Natural killer cell treated with Interleukin-12 subunit alpha and Interleukin-12 subunit beta and Interleukin-15 and Interleukin-18, amount 100 ng/mL, for 72 hours (primary cell): ENCODE results near the gene HDHD5. TPM values are rescaled to one million over a fixed set of nuclear protein-coding genes. Genes with fewer than 3 reads are reported as not detected.

Experiments used
- ATAC-seq, 2 donors: fragments of 150-1000 bp; cut with Tn5 transposase in 1 of 2; sonication (Bioruptor Pico), chemical (Tn5 transposase) in 1 of 2; 2 replicates each; pipeline ENCODE4 v1.10.0; 2021
- DNase-seq: peaks from one replicate; pipeline ENCODE4 v3.0.0; 2022; ENCODE audit warnings: low spot score
- H3K27ac Mint-ChIP-seq, 2 donors: 1 replicate in 1 of 2; 2 replicates in 1 of 2; pipeline ENCODE4 v1.8.0; 2022; ENCODE audit warnings: mixed read lengths in 2 of 2, mild to moderate bottlenecking in 1 of 2, moderate library complexity in 1 of 2
- H3K27me3 Mint-ChIP-seq, 2 donors: 1 replicate in 1 of 2; 2 replicates in 1 of 2; pipeline ENCODE4 v1.8.0; 2022; ENCODE audit warnings: mixed read lengths in 2 of 2
- H3K36me3 Mint-ChIP-seq: one replicate; pipeline ENCODE4 v1.8.0; 2022; ENCODE audit warnings: mixed read lengths
- H3K4me1 Mint-ChIP-seq, 2 donors: 1 replicate in 1 of 2; 2 replicates in 1 of 2; pipeline ENCODE4 v1.8.0; 2022; ENCODE audit warnings: low read depth in 2 of 2, mixed read lengths in 2 of 2, mild to moderate bottlenecking in 1 of 2
- H3K4me3 Mint-ChIP-seq: one replicate; pipeline ENCODE4 v1.8.0; 2022; ENCODE audit warnings: mixed read lengths
- H3K9me3 Mint-ChIP-seq: 2 replicates; pipeline ENCODE4 v1.8.0; 2022; ENCODE audit warnings: mixed read lengths
- total RNA-seq, 2 donors: library from RNA; stranded (reverse); gene quantifications; one replicate each; pipeline ENCODE4 v1.2.3, GENCODE V29; 2022

Gene HDHD5
- total RNA-seq, 2 donors from 2014 or later: 29.6 to 32.7 TPM

DNA sequence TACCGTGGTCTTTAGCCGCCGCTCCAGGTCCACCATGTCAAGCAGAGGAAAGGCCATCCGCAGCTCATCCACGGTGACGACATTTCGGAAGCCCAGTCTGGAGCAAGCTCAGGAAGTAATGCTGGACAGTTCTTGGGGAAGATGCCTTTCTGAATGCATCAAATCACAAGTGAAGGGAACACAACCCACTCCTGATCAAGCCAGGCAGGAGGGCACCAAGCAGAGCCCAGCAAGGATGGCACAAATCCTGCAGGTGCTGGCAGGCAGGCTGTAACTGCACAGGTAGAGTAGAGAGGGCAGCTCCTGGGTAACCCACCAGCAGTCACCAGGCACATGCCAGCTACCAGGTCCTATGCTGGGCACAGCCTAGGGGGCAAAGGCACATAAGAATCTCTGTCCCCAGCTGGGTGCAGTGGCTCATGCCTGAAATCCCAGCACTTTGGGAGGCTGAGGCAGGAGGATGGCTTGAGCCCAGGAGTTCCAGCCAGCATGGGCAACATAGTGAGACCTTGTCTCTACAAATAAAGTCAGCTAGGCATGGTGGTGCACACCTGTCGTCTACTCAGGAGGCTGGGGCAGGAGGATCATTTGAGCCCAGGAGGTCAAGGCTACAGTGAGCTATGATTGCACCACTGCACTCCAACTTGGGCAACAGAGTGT, 13.9 kb downstream of the HDHD5 start:
- Mint-ChIP-seq H3K36me3 (peaks cover 5% of the 10 kb centered on the region), H3K27ac (no peak overlapping the region), H3K4me1 (peaks cover 0 to 8% of the 10 kb centered on the region in 2 donors), H3K27me3 (no peaks in the 10 kb centered on the region), H3K9me3 (no peaks in the 10 kb centered on the region), H3K4me3 (no peak overlapping the region)
- no peak for ATAC-seq
- no peak for DNase-seq

DNA sequence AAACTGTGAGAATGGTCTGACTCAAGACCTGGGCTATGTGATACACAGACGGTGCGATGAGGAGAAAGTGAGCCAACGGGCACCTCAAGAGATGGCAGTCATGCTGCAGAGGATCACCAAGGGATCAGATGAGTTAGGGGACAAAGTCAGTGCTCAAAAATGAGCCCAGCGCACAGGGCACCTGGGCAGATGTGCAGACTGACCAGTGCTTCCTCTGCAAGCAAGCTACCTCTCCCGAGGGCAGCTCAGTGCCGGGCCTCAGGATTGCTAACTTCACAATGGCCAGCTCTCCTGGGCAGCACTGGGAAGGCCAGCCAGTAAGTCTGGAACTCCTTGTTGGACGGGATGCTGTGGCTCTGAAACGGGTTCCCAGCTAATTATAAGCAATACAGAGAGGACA, 15.3 kb downstream of the HDHD5 start:
- DNase-seq: no peak
- Mint-ChIP-seq H3K27me3 (no peaks in the 10 kb centered on the region), H3K4me3 (no peak overlapping the region), H3K9me3 (no peaks in the 10 kb centered on the region), H3K27ac (no peak overlapping the region), H3K4me1 (peaks cover 0 to 5% of the 10 kb centered on the region in 2 donors), H3K36me3 (peaks cover 5% of the 10 kb centered on the region)
- ATAC-seq: no peak

DNA sequence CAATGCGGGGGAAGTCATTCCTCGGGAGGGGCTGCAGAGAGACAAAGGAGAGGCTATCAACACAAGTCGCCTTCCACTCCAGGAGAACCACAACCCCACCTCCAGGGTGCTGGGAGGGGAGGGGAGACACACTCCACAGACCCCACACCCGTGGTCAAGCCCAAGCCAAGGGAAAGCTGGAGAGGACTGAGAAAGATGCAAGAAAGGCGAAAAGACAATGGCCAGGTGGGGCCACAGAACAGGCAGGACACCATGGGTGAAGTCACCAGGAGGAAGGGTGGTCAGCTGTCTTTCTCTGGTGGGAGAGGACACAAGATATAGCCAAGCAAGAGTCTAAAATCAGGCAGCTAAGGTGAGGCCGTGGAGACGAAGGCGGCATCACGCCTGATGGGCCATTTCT, 16.0 kb downstream of the HDHD5 start:
- no peak overlapping the region for H3K4me3 Mint-ChIP-seq
- no peaks in the 10 kb centered on the region for H3K27me3 Mint-ChIP-seq
- DNase-seq (no peak), ATAC-seq (no peak)
- H3K27ac Mint-ChIP-seq: no peak overlapping the region
- H3K36me3 Mint-ChIP-seq: peaks cover 5% of the 10 kb centered on the region
- H3K9me3 Mint-ChIP-seq: no peaks in the 10 kb centered on the region
- H3K4me1 Mint-ChIP-seq: peaks cover 0 to 3% of the 10 kb centered on the region in 2 donors

DNA sequence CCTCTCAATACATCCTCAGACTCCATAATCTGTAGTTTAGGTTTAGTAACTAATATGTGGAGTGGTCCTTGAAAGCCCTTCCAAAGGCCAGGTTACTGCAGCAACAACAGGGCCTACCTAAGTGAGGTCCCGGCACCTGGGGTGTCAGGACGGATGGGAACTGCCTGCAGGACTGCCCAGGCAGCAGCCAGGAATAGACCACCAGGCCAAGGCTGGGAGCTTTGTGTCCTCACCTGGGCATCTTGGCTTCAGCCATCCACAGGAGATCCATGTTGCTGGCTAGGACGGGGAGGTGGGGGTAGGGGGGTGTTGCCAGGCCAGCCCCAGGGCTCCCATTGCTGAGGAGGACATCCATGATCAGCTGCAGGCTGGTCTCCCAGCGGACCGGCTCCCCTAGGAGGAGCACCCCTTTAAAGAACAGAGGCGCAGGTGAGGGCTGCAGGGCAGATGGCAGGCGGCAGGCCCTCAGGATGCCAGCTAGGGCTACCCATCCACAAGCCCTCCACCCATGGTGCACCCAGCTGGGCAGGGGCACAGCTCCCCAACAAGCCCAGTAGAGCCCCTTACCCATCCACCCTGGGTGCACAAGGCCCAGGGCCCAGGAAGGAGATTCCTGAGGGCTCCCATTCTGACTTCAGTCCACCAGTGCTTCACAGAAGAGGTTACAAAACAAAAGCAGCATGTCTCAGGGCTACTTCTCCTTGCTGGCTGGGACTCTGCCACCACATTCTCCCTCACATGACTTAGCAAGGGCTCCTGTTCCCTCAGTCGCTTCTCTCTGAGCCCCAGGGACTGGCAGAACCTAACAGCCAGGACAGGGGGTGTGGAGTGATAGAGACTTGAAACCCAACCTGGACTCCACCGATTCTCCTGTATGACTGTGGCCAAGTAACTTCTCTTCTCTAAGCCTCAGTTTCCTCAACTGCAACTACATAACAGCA, 18.0 kb downstream of the HDHD5 start:
- H3K27ac Mint-ChIP-seq: no peak overlapping the region
- H3K4me3 Mint-ChIP-seq: no peak overlapping the region
- no peak for DNase-seq
- H3K4me1 Mint-ChIP-seq: no peaks in the 10 kb centered on the region
- no peaks in the 10 kb centered on the region for H3K36me3 Mint-ChIP-seq
- H3K9me3 Mint-ChIP-seq: no peaks in the 10 kb centered on the region
- H3K27me3 Mint-ChIP-seq: no peaks in the 10 kb centered on the region
- ATAC-seq: peak in 1 of 2 donors; percentile 36

DNA sequence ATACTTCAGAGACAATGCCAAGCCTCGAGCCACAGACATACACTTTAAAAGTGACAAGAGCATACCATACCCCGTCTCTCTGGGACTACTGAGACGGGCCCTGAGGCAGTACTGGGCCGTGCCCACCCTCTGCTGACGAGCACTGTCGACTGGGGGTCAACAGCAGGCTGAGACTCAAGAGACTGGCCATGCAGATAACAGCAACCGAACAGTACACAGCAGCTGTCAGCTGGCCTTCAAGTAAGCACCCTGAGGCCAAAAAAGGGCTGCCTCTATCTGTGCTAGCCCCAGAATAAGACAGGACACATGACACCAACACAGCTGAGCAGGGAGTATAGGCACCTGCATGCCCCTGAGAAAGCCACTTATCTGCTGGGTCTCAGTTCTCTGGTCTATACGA, 19.1 kb downstream of the HDHD5 start:
- Mint-ChIP-seq H3K27ac (no peak overlapping the region), H3K4me3 (no peak overlapping the region)
- no peak for ATAC-seq

DNA sequence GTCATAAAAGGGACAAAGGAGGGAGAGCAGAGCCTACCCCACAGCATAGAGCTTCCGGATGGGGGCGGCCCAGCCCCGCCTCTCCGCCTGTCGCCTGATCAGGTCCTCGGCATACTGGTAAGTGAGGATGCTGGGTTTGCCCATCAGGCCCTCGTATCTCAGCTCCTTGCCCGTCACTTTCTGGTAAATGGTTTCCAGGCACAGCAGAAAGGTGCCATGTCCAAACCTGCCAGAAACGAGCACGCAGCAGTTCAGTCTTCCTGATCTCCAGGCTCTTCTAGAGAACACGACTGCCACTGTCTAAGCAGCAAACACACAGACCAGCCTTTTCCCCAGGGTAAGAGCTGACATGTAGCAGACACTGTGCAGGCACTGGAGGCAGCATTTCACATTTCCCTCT, 20.6 kb downstream of the HDHD5 start:
- Mint-ChIP-seq H3K36me3 (no peaks in the 10 kb centered on the region), H3K27ac (no peak overlapping the region), H3K4me3 (no peak overlapping the region), H3K27me3 (no peaks in the 10 kb centered on the region), H3K9me3 (no peaks in the 10 kb centered on the region), H3K4me1 (no peaks in the 10 kb centered on the region)
- no peak for DNase-seq
- ATAC-seq: no peak

More for the DNA sequence above, 19.1 kb downstream of the HDHD5 start:
- no peak for DNase-seq
- no peaks in the 10 kb centered on the region for H3K27me3 Mint-ChIP-seq
- no peaks in the 10 kb centered on the region for H3K4me1 Mint-ChIP-seq
- H3K9me3 Mint-ChIP-seq: no peaks in the 10 kb centered on the region
- no peaks in the 10 kb centered on the region for H3K36me3 Mint-ChIP-seq

DNA sequence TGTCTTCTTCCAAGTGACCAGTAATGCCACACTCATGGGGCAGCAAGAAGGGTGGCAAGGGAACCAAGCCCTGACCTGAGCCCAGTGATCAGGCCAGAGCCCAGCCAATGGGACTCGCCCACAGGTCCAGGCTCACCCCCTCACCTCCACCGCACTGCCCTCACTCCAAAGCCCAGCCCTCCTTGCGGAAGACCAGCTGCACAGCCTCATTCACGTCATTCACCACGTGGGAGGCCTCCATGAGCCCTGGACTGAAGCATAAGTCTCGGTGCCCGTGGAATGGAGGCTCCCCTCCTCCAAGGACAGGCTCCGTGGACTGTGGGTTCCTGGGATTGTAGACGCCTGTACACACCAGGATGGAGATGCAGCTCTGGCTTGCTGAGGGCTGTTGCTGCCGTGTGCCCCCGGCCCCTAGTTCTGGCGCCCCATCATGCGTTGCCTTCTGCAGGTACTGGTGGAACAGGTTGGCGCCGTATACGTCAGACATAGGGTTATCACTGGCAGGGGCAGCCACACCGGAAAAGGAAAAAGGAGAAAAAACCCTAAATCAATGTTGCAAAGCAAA, 21.1 kb downstream of the HDHD5 start:
- no peak for ATAC-seq
- Mint-ChIP-seq H3K27ac (no peak overlapping the region), H3K4me1 (no peaks in the 10 kb centered on the region), H3K9me3 (no peaks in the 10 kb centered on the region), H3K4me3 (no peak overlapping the region), H3K27me3 (no peaks in the 10 kb centered on the region), H3K36me3 (no peaks in the 10 kb centered on the region)
- no peak for DNase-seq

DNA sequence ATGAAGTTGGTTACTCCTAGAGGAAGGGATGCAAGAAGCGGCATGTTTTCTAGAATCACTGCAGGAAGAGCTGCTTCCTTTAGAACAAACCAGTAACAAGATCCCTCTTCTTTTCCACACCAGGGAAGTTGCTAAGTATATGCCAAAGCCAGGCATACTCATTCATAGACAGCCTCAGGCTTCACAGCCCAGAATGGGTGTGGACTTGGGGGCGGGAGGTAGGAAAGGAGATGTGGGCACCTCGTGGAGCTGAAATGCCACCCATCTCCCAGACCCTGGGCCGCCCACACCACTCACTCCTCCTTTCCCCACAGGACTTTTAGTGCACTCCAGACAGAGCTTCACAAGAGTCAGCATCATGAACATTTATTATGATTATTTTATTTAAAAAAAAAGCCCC, 21.9 kb downstream of the HDHD5 start:
- Mint-ChIP-seq H3K27me3 (no peaks in the 10 kb centered on the region), H3K4me1 (no peaks in the 10 kb centered on the region), H3K27ac (no peak overlapping the region), H3K4me3 (no peak overlapping the region), H3K9me3 (no peaks in the 10 kb centered on the region), H3K36me3 (no peaks in the 10 kb centered on the region)
- ATAC-seq: no peak
- DNase-seq: no peak

DNA sequence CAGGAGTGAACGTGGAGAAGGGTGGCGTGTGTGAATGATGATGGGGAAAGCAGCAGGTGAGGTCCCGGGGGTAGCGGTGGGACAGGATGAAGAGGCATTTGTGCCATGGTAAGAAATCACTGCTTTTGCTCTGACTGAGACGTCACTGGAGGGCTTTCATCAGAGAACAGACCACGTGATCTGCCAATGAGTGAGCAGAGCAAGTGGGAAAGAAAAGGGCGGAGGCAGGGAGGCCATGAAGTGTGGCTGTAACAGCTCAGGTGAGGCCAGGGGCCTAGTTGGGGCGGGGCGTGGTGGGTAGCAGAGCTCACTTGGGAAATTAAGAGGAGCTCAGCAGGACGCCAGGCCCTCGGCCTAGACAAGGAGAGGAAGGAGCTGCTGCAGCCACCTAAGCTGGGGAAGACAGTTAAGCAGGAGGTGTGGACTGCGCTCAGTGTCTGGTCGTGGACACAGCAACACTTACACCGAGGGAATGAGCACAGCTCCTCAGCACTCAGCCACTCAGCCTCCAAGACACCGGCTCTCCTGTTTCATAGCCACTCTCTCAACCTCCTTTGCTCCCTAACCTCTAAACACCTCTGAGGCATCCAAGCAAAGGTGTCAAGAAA, 23.8 kb downstream of the HDHD5 start:
- ATAC-seq: no peak
- Mint-ChIP-seq H3K4me3 (no peak overlapping the region), H3K36me3 (no peaks in the 10 kb centered on the region), H3K4me1 (no peaks in the 10 kb centered on the region), H3K9me3 (no peaks in the 10 kb centered on the region), H3K27me3 (no peaks in the 10 kb centered on the region), H3K27ac (no peak overlapping the region)
- no peak for DNase-seq

DNA sequence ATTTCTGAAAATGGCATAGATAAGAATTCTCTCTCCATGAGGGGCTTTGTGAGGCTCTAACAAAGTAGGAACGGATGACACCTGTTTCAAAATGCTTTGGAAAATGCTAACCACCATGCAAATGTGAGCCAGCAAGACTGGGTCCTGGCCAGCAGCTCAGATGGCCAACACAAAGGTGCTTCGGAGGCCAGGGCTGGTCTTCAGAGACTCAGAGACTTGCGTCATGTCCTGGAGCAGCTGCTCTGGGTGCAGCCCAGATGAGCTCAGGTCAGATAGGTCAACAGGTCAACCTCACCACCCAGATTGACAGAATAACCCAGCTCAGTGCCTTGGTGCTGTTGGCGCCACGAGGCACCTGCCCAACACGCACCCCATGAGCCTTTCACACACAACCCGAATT, 25.9 kb downstream of the HDHD5 start:
- H3K36me3 Mint-ChIP-seq: no peaks in the 10 kb centered on the region
- H3K4me1 Mint-ChIP-seq: no peaks in the 10 kb centered on the region
- DNase-seq (no peak), ATAC-seq (no peak)
- H3K27ac Mint-ChIP-seq: no peak overlapping the region
- H3K4me3 Mint-ChIP-seq: no peak overlapping the region
- no peaks in the 10 kb centered on the region for H3K27me3 Mint-ChIP-seq
- no peaks in the 10 kb centered on the region for H3K9me3 Mint-ChIP-seq

DNA sequence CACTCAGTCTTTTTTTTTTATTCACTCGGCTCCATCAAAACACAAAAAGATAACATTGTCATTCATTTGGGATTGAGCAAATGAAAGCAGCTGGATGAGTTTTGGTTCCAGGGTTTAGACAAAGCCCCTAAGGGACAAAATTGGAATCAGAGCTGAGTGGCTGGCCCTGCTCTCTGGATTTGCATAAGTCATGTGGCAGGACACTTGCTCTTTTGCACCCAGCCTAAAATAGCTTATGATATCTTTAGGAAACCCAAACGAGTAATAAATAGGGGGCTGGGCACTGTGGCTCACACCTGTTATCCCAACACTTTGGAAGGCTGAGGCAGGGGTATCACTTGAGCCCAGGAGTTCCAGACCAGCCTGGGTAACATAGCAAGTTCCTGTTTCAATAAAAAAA, 27.0 kb downstream of the HDHD5 start:
- H3K4me1 Mint-ChIP-seq: no peaks in the 10 kb centered on the region
- no peaks in the 10 kb centered on the region for H3K36me3 Mint-ChIP-seq
- H3K27ac Mint-ChIP-seq: no peak overlapping the region
- no peaks in the 10 kb centered on the region for H3K9me3 Mint-ChIP-seq
- peaks cover 0 to 2% of the 10 kb centered on the region in 2 donors for H3K27me3 Mint-ChIP-seq
- ATAC-seq: no peak
- no peak overlapping the region for H3K4me3 Mint-ChIP-seq
- no peak for DNase-seq

DNA sequence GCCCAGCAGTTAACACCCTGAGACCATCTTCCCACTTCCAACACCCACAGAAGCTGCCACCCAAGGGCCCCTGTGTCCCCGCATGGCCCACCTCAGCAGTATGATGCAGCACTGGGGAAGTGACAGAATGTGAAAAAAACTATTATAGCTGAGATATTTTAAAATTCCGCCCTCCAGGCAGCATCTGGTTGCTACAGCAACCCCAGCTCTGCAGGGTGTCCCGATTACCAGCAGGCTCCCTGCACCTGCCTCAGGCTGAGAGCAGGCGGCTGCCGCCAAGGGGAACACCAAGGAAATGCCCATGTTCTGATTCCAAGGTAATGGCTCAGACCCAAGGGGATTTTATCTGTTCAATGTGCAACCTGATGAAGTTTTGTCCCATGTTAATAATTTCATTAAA, 27.4 kb downstream of the HDHD5 start:
- Mint-ChIP-seq H3K27ac (no peak overlapping the region), H3K4me3 (no peak overlapping the region), H3K27me3 (peaks cover 0 to 7% of the 10 kb centered on the region in 2 donors), H3K36me3 (no peaks in the 10 kb centered on the region), H3K4me1 (no peaks in the 10 kb centered on the region), H3K9me3 (no peaks in the 10 kb centered on the region)
- no peak for DNase-seq
- ATAC-seq: no peak

DNA sequence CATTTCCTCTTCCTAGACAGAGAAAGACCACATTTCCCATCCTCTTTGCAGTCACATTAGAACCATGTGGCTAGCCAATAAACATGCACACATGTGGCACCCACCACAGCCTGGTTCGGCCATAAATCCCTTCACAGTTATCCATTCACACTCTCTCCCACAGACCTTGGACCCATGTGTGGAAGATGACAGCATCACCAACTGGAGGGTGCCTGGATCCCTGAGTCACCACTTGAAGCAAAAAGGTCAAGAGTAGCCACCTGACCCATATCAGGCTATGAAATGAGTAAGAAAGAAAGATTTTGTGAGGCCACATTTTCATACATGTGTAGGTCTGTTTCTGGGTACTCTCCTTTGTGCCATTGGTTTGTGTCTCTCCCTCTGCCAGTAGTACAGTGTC, 28.9 kb downstream of the HDHD5 start:
- DNase-seq: no peak
- H3K27ac Mint-ChIP-seq: no peak overlapping the region
- H3K36me3 Mint-ChIP-seq: no peaks in the 10 kb centered on the region
- peaks cover 0 to 8% of the 10 kb centered on the region in 2 donors for H3K27me3 Mint-ChIP-seq
- no peak for ATAC-seq
- no peak overlapping the region for H3K4me3 Mint-ChIP-seq
- no peaks in the 10 kb centered on the region for H3K9me3 Mint-ChIP-seq
- no peaks in the 10 kb centered on the region for H3K4me1 Mint-ChIP-seq
